ENCODE results near the gene DUOX1.

DNA sequence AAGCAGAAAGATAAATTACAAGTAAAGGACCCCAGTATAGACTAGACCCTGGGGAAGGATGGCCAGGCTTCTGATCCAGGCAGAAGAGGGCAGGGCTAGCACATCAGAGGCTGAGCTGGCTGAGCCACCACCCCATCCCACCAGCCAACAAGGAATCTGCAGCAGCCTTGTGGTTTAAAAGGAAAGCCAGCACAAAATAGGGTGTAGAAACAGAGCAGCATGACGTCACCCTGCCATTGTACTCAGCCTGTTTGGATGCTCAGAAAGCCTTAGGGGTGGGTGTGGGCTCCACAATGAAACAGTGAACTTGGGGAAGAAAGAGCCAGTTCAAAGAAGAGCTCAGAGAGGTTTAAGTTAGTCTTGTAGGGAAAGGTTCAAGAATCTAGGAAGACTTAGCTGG lies 28.2 kb downstream of the DUOX1 start:
- TF ChIP-seq, protein P1, sequence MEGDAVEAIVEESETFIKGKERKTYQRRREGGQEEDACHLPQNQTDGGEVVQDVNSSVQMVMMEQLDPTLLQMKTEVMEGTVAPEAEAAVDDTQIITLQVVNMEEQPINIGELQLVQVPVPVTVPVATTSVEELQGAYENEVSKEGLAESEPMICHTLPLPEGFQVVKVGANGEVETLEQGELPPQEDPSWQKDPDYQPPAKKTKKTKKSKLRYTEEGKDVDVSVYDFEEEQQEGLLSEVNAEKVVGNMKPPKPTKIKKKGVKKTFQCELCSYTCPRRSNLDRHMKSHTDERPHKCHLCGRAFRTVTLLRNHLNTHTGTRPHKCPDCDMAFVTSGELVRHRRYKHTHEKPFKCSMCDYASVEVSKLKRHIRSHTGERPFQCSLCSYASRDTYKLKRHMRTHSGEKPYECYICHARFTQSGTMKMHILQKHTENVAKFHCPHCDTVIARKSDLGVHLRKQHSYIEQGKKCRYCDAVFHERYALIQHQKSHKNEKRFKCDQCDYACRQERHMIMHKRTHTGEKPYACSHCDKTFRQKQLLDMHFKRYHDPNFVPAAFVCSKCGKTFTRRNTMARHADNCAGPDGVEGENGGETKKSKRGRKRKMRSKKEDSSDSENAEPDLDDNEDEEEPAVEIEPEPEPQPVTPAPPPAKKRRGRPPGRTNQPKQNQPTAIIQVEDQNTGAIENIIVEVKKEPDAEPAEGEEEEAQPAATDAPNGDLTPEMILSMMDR (IDR thresholded peaks at IDR 0.05; ENCODE audit: borderline replicate concordance, extremely low read depth, low read length, poor library complexity, severe bottlenecking) = no peak
- TF ChIP-seq EZH2 (IDR thresholded peaks at IDR 0.05; ENCODE audit: borderline replicate concordance, low read depth, low read length, severe bottlenecking) = no peak
